PC-9 (cell line): ENCODE results near the gene DIP2C. TPM values are rescaled to one million over a fixed set of nuclear protein-coding genes. Genes with fewer than 3 reads are reported as not detected.
"Not testable (repeated sequence)": the region's sequence is repeated elsewhere in the genome, so short reads cannot be mapped to it uniquely, and the experiment has no call there.

Experiments
- BruUV-seq: library from RNA; stranded (reverse); fragments of 400-500 nt; replicated peaks from 2 replicates; lab custom pipeline; 2021; lab: Mats Ljungman, UMichigan
- CTCF ChIA-PET: fragments of 300-600 bp; sonication (Branson Sonifier 250); formaldehyde crosslinking; loops from one replicate; lab custom pipeline; 2022; ENCODE audit warnings: antibody characterized with exemption; lab: Charles Lee
- POLR2A ChIA-PET: fragments of 300-600 bp; sonication (Branson Sonifier 250); formaldehyde crosslinking; loops from one replicate; lab custom pipeline; 2022; ENCODE audit warnings: antibody characterized with exemption; ENCODE audit not compliant: unreplicated experiment; lab: Charles Lee
- DNase-seq, 2 experiments: peaks; one replicate each; pipeline versions ENCODE4 v3.0.0 to v3.0.0-alpha.2; 2015 to 2022; ENCODE audit warnings: mixed read lengths in 1 of 2
- H2AFZ ChIP-seq: fragments of 200-600 bp; sonication (generic); 2 replicates; pipeline ENCODE4 v1.8.1; 2017; ENCODE audit warnings: antibody characterized with exemption
- H3F3A ChIP-seq: fragments of 200-600 bp; sonication (generic); 2 replicates; pipeline ENCODE4 v1.8.1; 2017; ENCODE audit warnings: antibody characterized with exemption, mild to moderate bottlenecking, low read depth; ENCODE audit not compliant: insufficient read depth
- H3K27ac ChIP-seq: fragments of 200-600 bp; sonication (generic); 2 replicates; pipeline ENCODE4 v1.6.1; 2016; ENCODE audit warnings: mixed run types
- H3K27me3 ChIP-seq: fragments of 200-600 bp; sonication (generic); 2 replicates; pipeline ENCODE4 v1.6.1; 2016; ENCODE audit warnings: low read depth, mixed run types; ENCODE audit not compliant: insufficient read depth
- H3K36me3 ChIP-seq: fragments of 200-600 bp; sonication (generic); 2 replicates; pipeline ENCODE4 v1.6.1; 2016; ENCODE audit warnings: low read depth, mixed run types
- H3K4me1 ChIP-seq: fragments of 200-600 bp; sonication (generic); replicated peaks from 2 replicates; pipeline ENCODE4 v1.6.1; 2016; ENCODE audit warnings: mixed run types; ENCODE audit not compliant: insufficient read depth
- H3K4me2 ChIP-seq: fragments of 200-600 bp; sonication (generic); 2 replicates; pipeline ENCODE4 v1.6.1; 2017; ENCODE audit warnings: mixed run types
- H3K4me3 ChIP-seq: fragments of 200-600 bp; sonication (generic); 2 replicates; pipeline ENCODE4 v1.6.1; 2016; ENCODE audit warnings: mixed run types
- H3K79me2 ChIP-seq: fragments of 200-600 bp; sonication (generic); 2 replicates; pipeline ENCODE4 v1.6.1; 2017; ENCODE audit warnings: low read depth, mixed run types
- H3K9me2 ChIP-seq: fragments of 200-600 bp; sonication (generic); 2 replicates; pipeline ENCODE4 v1.8.1; 2017; ENCODE audit warnings: mild to moderate bottlenecking; ENCODE audit not compliant: insufficient read depth
- H3K9me3 ChIP-seq: fragments of 200-600 bp; sonication (generic); 2 replicates; pipeline ENCODE4 v1.8.1; 2016; ENCODE audit warnings: low read depth; ENCODE audit not compliant: insufficient read depth
- H4K20me1 ChIP-seq: fragments of 200-600 bp; sonication (generic); 2 replicates; pipeline ENCODE4 v1.8.1; 2017; ENCODE audit not compliant: insufficient read depth
- EZH2 ChIP-seq: fragments of 200-600 bp; sonication (generic); IDR thresholded peaks from 2 replicates; pipeline ENCODE4 v1.8.0; 2017; ENCODE audit warnings: antibody characterized with exemption, low read depth
- intact Hi-C: fragments of 100-400 bp; cut with micrococcal nuclease; formaldehyde crosslinking; loops from one replicate; pipeline ENCODE4 v1.10.0; 2022; ENCODE audit not compliant: unreplicated experiment
- total RNA-seq: library from RNA; stranded (reverse); gene quantifications from 2 replicates; pipeline ENCODE4 v1.2.3, GENCODE V29; 2021
- TF ChIP-seq, protein P1 (sequence below): fragments of 200-600 bp; sonication (generic); conservative IDR thresholded peaks from 2 replicates; pipeline ENCODE4 v1.6.1; 2017; ENCODE audit warnings: mixed run types, antibody characterized with exemption, mild to moderate bottlenecking, moderate library complexity

The DIP2C gene
- total RNA-seq, 1 experiment from 2014 or later, result 0.83 TPM

DNA sequence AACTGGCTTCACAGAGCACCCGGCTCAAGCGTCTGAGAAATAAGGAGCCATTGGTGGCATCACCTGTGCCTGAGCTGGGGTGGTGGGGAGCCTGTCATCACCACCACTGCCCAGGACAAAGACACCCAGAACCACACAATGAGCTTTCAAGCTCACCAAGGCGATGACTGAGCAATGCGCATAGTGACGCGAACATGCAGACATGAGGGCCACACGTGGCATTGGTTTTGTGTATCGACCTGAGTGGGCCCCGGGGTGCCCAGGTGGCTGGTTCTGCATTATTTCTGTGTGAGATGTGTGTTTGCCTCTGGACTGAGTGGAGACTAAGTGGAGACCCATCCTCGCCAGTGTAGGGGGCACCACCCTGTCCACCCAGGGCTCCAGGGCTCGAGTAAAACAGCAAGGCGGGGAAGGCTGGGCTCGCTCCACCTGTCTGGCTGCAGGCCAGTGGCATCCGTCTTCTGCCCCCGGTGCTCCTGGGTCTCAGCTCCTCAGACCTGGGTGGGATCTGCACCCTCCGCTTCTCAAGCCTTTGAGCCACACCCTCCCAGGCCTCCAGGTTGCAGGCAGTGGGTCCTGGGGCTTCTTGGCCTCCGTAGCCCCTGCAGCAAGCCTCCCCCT is 92.6 kb downstream of the DIP2C start:
- no peaks in the 10 kb centered on the region for H4K20me1 ChIP-seq
- no peaks in the 10 kb centered on the region for H3K4me1 ChIP-seq
- no peak overlapping the region for H3K27ac ChIP-seq
- TF ChIP-seq, protein P1, sequence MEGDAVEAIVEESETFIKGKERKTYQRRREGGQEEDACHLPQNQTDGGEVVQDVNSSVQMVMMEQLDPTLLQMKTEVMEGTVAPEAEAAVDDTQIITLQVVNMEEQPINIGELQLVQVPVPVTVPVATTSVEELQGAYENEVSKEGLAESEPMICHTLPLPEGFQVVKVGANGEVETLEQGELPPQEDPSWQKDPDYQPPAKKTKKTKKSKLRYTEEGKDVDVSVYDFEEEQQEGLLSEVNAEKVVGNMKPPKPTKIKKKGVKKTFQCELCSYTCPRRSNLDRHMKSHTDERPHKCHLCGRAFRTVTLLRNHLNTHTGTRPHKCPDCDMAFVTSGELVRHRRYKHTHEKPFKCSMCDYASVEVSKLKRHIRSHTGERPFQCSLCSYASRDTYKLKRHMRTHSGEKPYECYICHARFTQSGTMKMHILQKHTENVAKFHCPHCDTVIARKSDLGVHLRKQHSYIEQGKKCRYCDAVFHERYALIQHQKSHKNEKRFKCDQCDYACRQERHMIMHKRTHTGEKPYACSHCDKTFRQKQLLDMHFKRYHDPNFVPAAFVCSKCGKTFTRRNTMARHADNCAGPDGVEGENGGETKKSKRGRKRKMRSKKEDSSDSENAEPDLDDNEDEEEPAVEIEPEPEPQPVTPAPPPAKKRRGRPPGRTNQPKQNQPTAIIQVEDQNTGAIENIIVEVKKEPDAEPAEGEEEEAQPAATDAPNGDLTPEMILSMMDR, result no peak
- no peak for TF ChIP-seq EZH2
- no peaks in the 10 kb centered on the region for H3K36me3 ChIP-seq
- no peak overlapping the region for H3K4me2 ChIP-seq
- H3K9me2 ChIP-seq, result no peaks in the 10 kb centered on the region
- no TSS peak for BruUV-seq
- peaks cover 77% of the 10 kb centered on the region for H3K27me3 ChIP-seq
- intact Hi-C loops, result no loop called here
- POLR2A ChIA-PET, result no interaction called here
- H2AFZ ChIP-seq, result no peak overlapping the region
- H3F3A ChIP-seq, result no peaks in the 10 kb centered on the region
- H3K4me3 ChIP-seq, result no peak overlapping the region
- no peak for DNase-seq
- CTCF ChIA-PET, result no interaction called here
- no peaks in the 10 kb centered on the region for H3K79me2 ChIP-seq
- no peaks in the 10 kb centered on the region for H3K9me3 ChIP-seq

DNA sequence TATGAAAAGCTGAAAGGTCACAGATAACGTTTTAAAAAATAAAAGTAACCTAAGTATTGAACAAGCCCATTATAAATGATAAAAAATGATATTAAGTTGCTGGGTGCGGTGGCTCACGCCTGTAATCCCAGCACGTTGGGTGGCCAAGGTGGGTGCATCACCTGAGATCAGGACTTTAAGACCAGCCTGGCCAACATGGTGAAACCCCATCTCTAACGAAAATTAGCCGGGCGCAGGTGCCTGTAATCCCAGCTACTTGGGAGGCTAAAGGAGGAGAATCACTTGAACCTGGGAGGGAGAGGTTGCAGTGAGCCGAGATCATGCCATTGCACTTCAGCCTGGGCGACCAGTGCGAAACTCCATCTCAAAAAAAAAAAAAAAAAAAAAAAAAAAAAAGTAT is 93.3 kb downstream of the DIP2C start:
- H3K36me3 ChIP-seq, intact Hi-C loops, H2AFZ ChIP-seq, H3K4me3 ChIP-seq, H3K9me2 ChIP-seq, H3K27ac ChIP-seq, DNase-seq, H3F3A ChIP-seq, H3K4me1 ChIP-seq, H3K9me3 ChIP-seq, BruUV-seq, CTCF ChIA-PET, H3K79me2 ChIP-seq, H4K20me1 ChIP-seq, H3K4me2 ChIP-seq: not testable (repeated sequence)
- H3K27me3 ChIP-seq, result peaks cover 75% of the 10 kb centered on the region
- POLR2A ChIA-PET, result interaction anchor here (0.7 kb wide), 1 partner anchor 142 kb away, joined by 5 read pairs; no protein-coding TSS in a partner anchor

DNA sequence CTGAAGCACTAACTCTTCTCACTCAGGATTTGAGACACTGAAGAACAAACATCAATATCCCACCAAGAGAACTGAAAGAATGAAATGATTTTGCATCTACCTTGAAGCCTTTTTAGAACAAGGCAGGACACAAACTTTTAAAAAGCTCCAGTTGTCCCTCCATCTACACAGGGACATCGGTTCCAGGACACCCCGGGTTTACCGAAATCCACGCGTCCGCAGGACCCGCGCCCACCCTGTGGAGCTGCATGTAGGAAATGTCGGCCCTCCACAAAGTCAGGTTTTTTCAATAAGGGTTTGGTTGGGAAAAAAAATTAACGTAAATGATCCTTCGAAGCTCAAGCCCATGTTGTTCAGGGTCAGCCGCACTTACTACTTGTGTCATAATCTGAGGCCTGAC is 94.0 kb downstream of the DIP2C start:
- intact Hi-C loops, result no loop called here
- CTCF ChIA-PET, result no interaction called here
- no TSS peak for BruUV-seq
- H3F3A ChIP-seq, result no peaks in the 10 kb centered on the region
- H3K4me1 ChIP-seq, result no peaks in the 10 kb centered on the region
- POLR2A ChIA-PET, result interaction anchor here (0.7 kb wide), 1 partner anchor 141 kb away, joined by 5 read pairs; no protein-coding TSS in a partner anchor
- H3K27ac ChIP-seq, result no peak overlapping the region
- no peak overlapping the region for H2AFZ ChIP-seq
- H4K20me1 ChIP-seq, result no peaks in the 10 kb centered on the region
- no peak overlapping the region for H3K4me3 ChIP-seq
- TF ChIP-seq, protein P1, result no peak
- TF ChIP-seq EZH2, result no peak
- DNase-seq, result no peak
- no peaks in the 10 kb centered on the region for H3K9me3 ChIP-seq
- no peaks in the 10 kb centered on the region for H3K79me2 ChIP-seq
- no peak overlapping the region for H3K4me2 ChIP-seq
- no peaks in the 10 kb centered on the region for H3K9me2 ChIP-seq
- no peaks in the 10 kb centered on the region for H3K36me3 ChIP-seq
- peaks cover 76% of the 10 kb centered on the region for H3K27me3 ChIP-seq
